Activated CD8-positive, alpha-beta memory T cell treated with anti-CD3 and anti-CD28 coated beads, Interleukin-2, amount 10 ng/mL, durations not matched to agents 7 days and 5 days (primary cell): ENCODE results near the gene DPM2. TPM values are rescaled to one million over a fixed set of nuclear protein-coding genes. Genes with fewer than 3 reads are reported as not detected.

Experiments
- ATAC-seq: fragments of 150-1000 bp; cut with Tn5 transposase; one replicate; pipeline ENCODE4 v1.10.0; 2021; ENCODE audit warnings: moderate library complexity
- CTCF ChIA-PET: fragments of 350-600 bp; sonication (Branson Sonifier 250); formaldehyde crosslinking; loops from one replicate; lab custom pipeline; 2021; ENCODE audit warnings: antibody characterized with exemption; lab: Charles Lee
- DNase-seq: peaks from one replicate; pipeline ENCODE4 v3.0.0-alpha.2; 2020
- H3K27ac Mint-ChIP-seq: one replicate; pipeline ENCODE4 v1.8.0; 2021; ENCODE audit warnings: mild to moderate bottlenecking, mixed read lengths
- H3K27me3 Mint-ChIP-seq: one replicate; pipeline ENCODE4 v1.8.0; 2021; ENCODE audit warnings: mixed read lengths
- H3K36me3 Mint-ChIP-seq: one replicate; pipeline ENCODE4 v1.8.0; 2021; ENCODE audit warnings: mild to moderate bottlenecking, mixed read lengths
- H3K4me1 Mint-ChIP-seq: one replicate; pipeline ENCODE4 v1.8.0; 2021; ENCODE audit warnings: mixed read lengths
- H3K4me3 Mint-ChIP-seq: one replicate; pipeline ENCODE4 v1.8.0; 2021; ENCODE audit warnings: mild to moderate bottlenecking, moderate library complexity, mixed read lengths
- H3K9me3 Mint-ChIP-seq: one replicate; pipeline ENCODE4 v1.8.0; 2022; ENCODE audit warnings: low read depth, mixed read lengths
- total RNA-seq, 2 experiments: library from RNA; stranded (reverse); gene quantifications; one replicate each; pipeline ENCODE4 v1.2.3, GENCODE V29; 2021

Gene DPM2
- total RNA-seq, 2 experiments from 2014 or later: 51.4 to 53.5 TPM

- H3K9me3 Mint-ChIP-seq: no peaks in the 10 kb centered on the region
- no peaks in the 10 kb centered on the region for H3K27me3 Mint-ChIP-seq
- peak; percentile 92 for DNase-seq
- CTCF ChIA-PET: interaction anchor here (0.6 to 7.6 kb wide), 13 partner anchors 9 to 146 kb away, joined by 3 to 47 read pairs (median 6); partner anchors contain the start of genes EEIG1 and SLC25A25
- H3K36me3 Mint-ChIP-seq: peaks cover 6% of the 10 kb centered on the region
- H3K4me3 Mint-ChIP-seq: peak overlapping the region; percentile 68
- H3K4me1 Mint-ChIP-seq: peaks cover 89% of the 10 kb centered on the region
- H3K27ac Mint-ChIP-seq: peak overlapping the region; percentile 90
- peak; percentile 85 for ATAC-seq
These were observed 33.0 kb upstream of the DPM2 start for GRCh38 chr9:127970401-127971313.

- no peaks in the 10 kb centered on the region for H3K27me3 Mint-ChIP-seq
- CTCF ChIA-PET: interaction anchor here (1.2 to 7.6 kb wide), 3 partner anchors 15 to 148 kb away, joined by 3 to 47 read pairs (median 5); no protein-coding TSS in a partner anchor
- H3K4me1 Mint-ChIP-seq: peaks cover 89% of the 10 kb centered on the region
- H3K27ac Mint-ChIP-seq: peak overlapping the region; percentile 90
- DNase-seq: no peak
- H3K9me3 Mint-ChIP-seq: no peaks in the 10 kb centered on the region
- no peak for ATAC-seq
- no peak overlapping the region for H3K4me3 Mint-ChIP-seq
- peaks cover 3% of the 10 kb centered on the region for H3K36me3 Mint-ChIP-seq
These were observed 31.2 kb upstream of the DPM2 start for GRCh38 chr9:127968700-127969383.

- H3K36me3 Mint-ChIP-seq: peaks cover 3% of the 10 kb centered on the region
- H3K27me3 Mint-ChIP-seq: no peaks in the 10 kb centered on the region
- no peak for ATAC-seq
- H3K27ac Mint-ChIP-seq: no peak overlapping the region
- peaks cover 88% of the 10 kb centered on the region for H3K4me1 Mint-ChIP-seq
- H3K4me3 Mint-ChIP-seq: no peak overlapping the region
- no peak for DNase-seq
- H3K9me3 Mint-ChIP-seq: no peaks in the 10 kb centered on the region
- CTCF ChIA-PET: interaction anchor here (1.7 to 7.6 kb wide), 3 partner anchors 14 to 66 kb away, joined by 5 to 47 read pairs (median 8); no protein-coding TSS in a partner anchor
These were observed 30.4 kb upstream of the DPM2 start for GRCh38 chr9:127968042-127968441.

GRCh38 chr9:127967151-127967809 lies 29.6 kb upstream of the DPM2 start:
- H3K36me3 Mint-ChIP-seq: peaks cover 3% of the 10 kb centered on the region
- H3K27me3 Mint-ChIP-seq: no peaks in the 10 kb centered on the region

GRCh38 chr9:127966416-127967150 lies 28.9 kb upstream of the DPM2 start:
- H3K4me3 Mint-ChIP-seq: no peak overlapping the region
- H3K27ac Mint-ChIP-seq: peak overlapping the region; percentile 10
- H3K36me3 Mint-ChIP-seq: peaks cover 2% of the 10 kb centered on the region
- H3K4me1 Mint-ChIP-seq: peaks cover 81% of the 10 kb centered on the region
- no peaks in the 10 kb centered on the region for H3K27me3 Mint-ChIP-seq
- ATAC-seq: no peak
- CTCF ChIA-PET: interaction anchor here (0.8 to 3.0 kb wide), 4 partner anchors 11 to 68 kb away, joined by 3 to 8 read pairs (median 4); no protein-coding TSS in a partner anchor
- no peaks in the 10 kb centered on the region for H3K9me3 Mint-ChIP-seq
- DNase-seq: no peak

More at GRCh38 chr9:127967151-127967809, 29.6 kb upstream of the DPM2 start:
- no peak overlapping the region for H3K4me3 Mint-ChIP-seq
- CTCF ChIA-PET: interaction anchor here (1.0 to 3.0 kb wide), 3 partner anchors 13 to 67 kb away, joined by 4 to 8 read pairs (median 5); no protein-coding TSS in a partner anchor
- H3K27ac Mint-ChIP-seq: no peak overlapping the region
- ATAC-seq (no peak), DNase-seq (no peak)
- H3K9me3 Mint-ChIP-seq: no peaks in the 10 kb centered on the region
- H3K4me1 Mint-ChIP-seq: peaks cover 82% of the 10 kb centered on the region

- DNase-seq (no peak), ATAC-seq (no peak)
- H3K4me1 Mint-ChIP-seq: peaks cover 81% of the 10 kb centered on the region
- no peaks in the 10 kb centered on the region for H3K9me3 Mint-ChIP-seq
- H3K27ac Mint-ChIP-seq: no peak overlapping the region
- H3K4me3 Mint-ChIP-seq: no peak overlapping the region
- peaks cover 2% of the 10 kb centered on the region for H3K36me3 Mint-ChIP-seq
- CTCF ChIA-PET: interaction anchor here (0.8 to 3.0 kb wide), 4 partner anchors 10 to 23 kb away, joined by 3 to 8 read pairs (median 4); no protein-coding TSS in a partner anchor
- no peaks in the 10 kb centered on the region for H3K27me3 Mint-ChIP-seq
These were observed 28.3 kb upstream of the DPM2 start for GRCh38 chr9:127965953-127966352.

GRCh38 chr9:127963359-127964064 lies 25.9 kb upstream of the DPM2 start:
- CTCF ChIA-PET: interaction anchor here (0.9 to 3.8 kb wide), 3 partner anchors 9 to 72 kb away, joined by 4 to 22 read pairs (median 4); no protein-coding TSS in a partner anchor
- ATAC-seq (no peak), DNase-seq (no peak)
- peaks cover 76% of the 10 kb centered on the region for H3K4me1 Mint-ChIP-seq
- H3K36me3 Mint-ChIP-seq: peaks cover 14% of the 10 kb centered on the region
- H3K9me3 Mint-ChIP-seq: no peaks in the 10 kb centered on the region
- H3K4me3 Mint-ChIP-seq: no peak overlapping the region
- no peaks in the 10 kb centered on the region for H3K27me3 Mint-ChIP-seq
- H3K27ac Mint-ChIP-seq: no peak overlapping the region

- Mint-ChIP-seq H3K4me3 (no peak overlapping the region), H3K36me3 (peaks cover 15% of the 10 kb centered on the region)
These were observed 25.3 kb upstream of the DPM2 start for GRCh38 chr9:127963041-127963358.

GRCh38 chr9:127962278-127962677 lies 24.6 kb upstream of the DPM2 start:
- Mint-ChIP-seq H3K4me3 (no peak overlapping the region), H3K36me3 (peaks cover 17% of the 10 kb centered on the region), H3K4me1 (peaks cover 70% of the 10 kb centered on the region), H3K27me3 (no peaks in the 10 kb centered on the region), H3K9me3 (no peaks in the 10 kb centered on the region), H3K27ac (no peak overlapping the region)
- DNase-seq (no peak), ATAC-seq (no peak)
- CTCF ChIA-PET: interaction anchor here (1.2 to 3.8 kb wide), 4 partner anchors 9 to 72 kb away, joined by 3 to 22 read pairs (median 10); no protein-coding TSS in a partner anchor

More at GRCh38 chr9:127963041-127963358, 25.3 kb upstream of the DPM2 start:
- CTCF ChIA-PET: interaction anchor here (1.2 to 3.8 kb wide), 4 partner anchors 8 to 72 kb away, joined by 3 to 22 read pairs (median 10); no protein-coding TSS in a partner anchor
- Mint-ChIP-seq H3K4me1 (peaks cover 74% of the 10 kb centered on the region), H3K27me3 (no peaks in the 10 kb centered on the region), H3K27ac (no peak overlapping the region), H3K9me3 (no peaks in the 10 kb centered on the region)
- ATAC-seq (no peak), DNase-seq (no peak)

- ATAC-seq: no peak
- DNase-seq: no peak
- no peaks in the 10 kb centered on the region for H3K9me3 Mint-ChIP-seq
- peaks cover 17% of the 10 kb centered on the region for H3K36me3 Mint-ChIP-seq
- CTCF ChIA-PET: interaction anchor here (1.2 to 3.8 kb wide), 4 partner anchors 9 to 73 kb away, joined by 3 to 22 read pairs (median 10); no protein-coding TSS in a partner anchor
- H3K27me3 Mint-ChIP-seq: no peaks in the 10 kb centered on the region
- peaks cover 68% of the 10 kb centered on the region for H3K4me1 Mint-ChIP-seq
- H3K27ac Mint-ChIP-seq: no peak overlapping the region
- no peak overlapping the region for H3K4me3 Mint-ChIP-seq
These were observed 24.0 kb upstream of the DPM2 start for GRCh38 chr9:127961613-127962155.

GRCh38 chr9:127961155-127961490 lies 23.5 kb upstream of the DPM2 start:
- ATAC-seq (no peak), DNase-seq (no peak)
- Mint-ChIP-seq H3K4me3 (no peak overlapping the region), H3K27me3 (no peaks in the 10 kb centered on the region), H3K4me1 (peaks cover 65% of the 10 kb centered on the region), H3K36me3 (peaks cover 17% of the 10 kb centered on the region), H3K9me3 (no peaks in the 10 kb centered on the region), H3K27ac (no peak overlapping the region)
- CTCF ChIA-PET: interaction anchor here (1.4 to 3.8 kb wide), 3 partner anchors 10 to 74 kb away, joined by 6 to 22 read pairs (median 15); no protein-coding TSS in a partner anchor
